ENCODE results near the gene HOXA11.

GRCh38 chr7:27184337-27185012 is 557 bp downstream of the HOXA11 start:
- no peak for TF ChIP-seq CTCF (IDR thresholded peaks at IDR 0.05)
- TF ChIP-seq EP300 (IDR thresholded peaks at IDR 0.05) = no peak
- TF ChIP-seq POLR2A (IDR thresholded peaks at IDR 0.05) = no peak
